K562 (cell line): ENCODE data around the gene PCNX4. TPM values are rescaled to one million over a fixed set of nuclear protein-coding genes. Genes with fewer than 3 reads are reported as not detected.

Experiments used
- ATAC-seq: fragments of 200-7000 bp; cut with Tn5 transposase; 3 replicates; pipeline ENCODE4 v1.9.1; 2020; ENCODE audit warnings: moderate library complexity
- BruUV-seq: library from RNA; stranded (reverse); fragments of 400-500 nt; replicated peaks from 2 replicates; lab custom pipeline; 2021; lab: Mats Ljungman, UMichigan
- CTCF ChIA-PET: fragments of 300-600 bp; formaldehyde crosslinking; extraction: SDS; loops from one replicate; lab custom pipeline; 2021; ENCODE audit warnings: low intra/inter-chr PET ratio; lab: Yijun Ruan, JAX
- POLR2A ChIA-PET: fragments of 300-600, 350-650 bp; sonication (Branson Sonifier 250); formaldehyde crosslinking; extraction: SDS; loops from one replicate; lab custom pipeline; 2021; ENCODE audit warnings: antibody characterized with exemption, inconsistent platforms; lab: Yijun Ruan, JAX
- DNase-seq, 4 experiments: peaks; one replicate each; pipeline versions ENCODE4 v3.0.0 to v3.0.0-alpha.2; 2011 to 2018; ENCODE audit warnings: low spot score in 3 of 4, mixed read lengths in 3 of 4; ENCODE audit errors: extremely low read depth in 1 of 4
- FAIRE-seq: peaks from 2 replicates; lab custom pipeline; 2011; peaks lifted over from hg19 to GRCh38; lab: Jason Lieb, UNC
- H2AFZ ChIP-seq: 2 replicates; pipeline ENCODE4 v1.6.0; 2011; ENCODE audit warnings: low read depth, low read length, control low read depth, inconsistent platforms
- H3K27ac ChIP-seq: fragments of 200-600 bp; 3 replicates; pipeline ENCODE4 v1.8.0; 2011; ENCODE audit warnings: low read depth, mild to moderate bottlenecking, control low read depth, inconsistent platforms, low read length, moderate library complexity, mixed read lengths; ENCODE audit errors: extremely low read depth
- H3K27me3 ChIP-seq, 2 experiments: fragments of 300-600 bp in 1 of 2; 2 replicates in 1 of 2; 3 replicates in 1 of 2; pipeline versions ENCODE4 v1.6.0 to v1.8.0; 2011; ENCODE audit warnings: inconsistent platforms in 2 of 2, low read length in 2 of 2, mild to moderate bottlenecking in 1 of 2, mixed read lengths in 1 of 2, moderate library complexity in 1 of 2; ENCODE audit not compliant: control insufficient read depth in 2 of 2, insufficient read depth in 2 of 2
- H3K36me3 ChIP-seq: fragments of 300-600 bp; 3 replicates; pipeline ENCODE4 v1.8.0; 2011; ENCODE audit warnings: mild to moderate bottlenecking, low read length, inconsistent platforms; ENCODE audit not compliant: control insufficient read depth, insufficient read depth
- H3K4me1 ChIP-seq, 2 experiments: fragments of 200-600 bp in 1 of 2; replicated peaks in 1 of 2; 2 replicates in 1 of 2; 3 replicates in 1 of 2; pipeline versions ENCODE4 v1.5.1 to v1.8.0; 2011; ENCODE audit warnings: inconsistent platforms in 2 of 2, low read length in 2 of 2, mild to moderate bottlenecking in 1 of 2, mixed read lengths in 1 of 2, moderate library complexity in 1 of 2; ENCODE audit not compliant: control insufficient read depth in 2 of 2, insufficient read depth in 2 of 2
- H3K4me2 ChIP-seq: 2 replicates; pipeline ENCODE4 v1.6.1; 2011; ENCODE audit warnings: low read length, control low read depth, inconsistent platforms, mixed read lengths; ENCODE audit not compliant: insufficient read depth
- H3K4me3 ChIP-seq: fragments of 200-600 bp; sonication (generic), shearing (Covaris generic); 2 replicates; pipeline ENCODE4 v1.5.1; 2016; ENCODE audit warnings: control low read depth, inconsistent platforms
- H3K79me2 ChIP-seq: fragments of 200-600 bp; 3 replicates; pipeline ENCODE4 v1.8.0; 2011; ENCODE audit warnings: low read length, inconsistent platforms; ENCODE audit not compliant: control insufficient read depth, insufficient read depth
- H3K9ac ChIP-seq, 2 experiments: 2 replicates each; pipeline versions ENCODE4 v1.6.0 to v1.6.1; 2011; ENCODE audit warnings: low read depth in 2 of 2, low read length in 2 of 2, control low read depth in 1 of 2, inconsistent platforms in 1 of 2, mild to moderate bottlenecking in 1 of 2, mixed read lengths in 1 of 2; ENCODE audit not compliant: insufficient read depth in 1 of 2
- H3K9me1 ChIP-seq: one replicate; pipeline ENCODE4 v1.6.0; 2011; ENCODE audit warnings: inconsistent platforms, mild to moderate bottlenecking, low read length, moderate library complexity; ENCODE audit not compliant: control insufficient read depth, insufficient read depth
- H3K9me3 ChIP-seq: replicated peaks from 2 replicates; pipeline ENCODE4 v1.5.1; 2011; ENCODE audit warnings: low read depth, low read length, inconsistent platforms; ENCODE audit not compliant: control insufficient read depth, insufficient read depth
- H4K20me1 ChIP-seq: replicated peaks from 2 replicates; pipeline ENCODE4 v1.6.1; 2011; ENCODE audit warnings: low read length, inconsistent platforms, mixed read lengths; ENCODE audit not compliant: control insufficient read depth, insufficient read depth
- BRCA1 ChIP-seq, 2 experiments: fragments of 450-650 bp in 1 of 2; sonication (generic) in 1 of 2; formaldehyde crosslinking in 1 of 2; IDR thresholded peaks; 2 replicates each; pipeline versions ENCODE4 v1.5.0 to v1.6.1; 2017 to 2020; ENCODE audit warnings: mild to moderate bottlenecking in 1 of 2, missing genetic modification reagents in 1 of 2
- BRD4 ChIP-seq: fragments of 200-600 bp; sonication (generic); IDR thresholded peaks from 2 replicates; pipeline ENCODE4 v1.6.1; 2017; ENCODE audit warnings: inconsistent platforms
- LEF1 ChIP-seq: fragments of 450-650 bp; IDR thresholded peaks from 2 replicates; pipeline ENCODE4 v1.6.1; 2016; ENCODE audit warnings: mild to moderate bottlenecking
- NFIX ChIP-seq: fragments of 250-450 bp; sonication (Bioruptor Pico); IDR thresholded peaks from 2 replicates; pipeline ENCODE4 v1.4.0; 2020; ENCODE audit warnings: low read depth, mild to moderate bottlenecking, moderate library complexity
- SRSF3 ChIP-seq: fragments of 200-400 bp; formaldehyde crosslinking; IDR thresholded peaks from 2 replicates; pipeline ENCODE4 v1.6.1; 2016; ENCODE audit warnings: mild to moderate bottlenecking, low read length, moderate library complexity; ENCODE audit not compliant: insufficient read depth
- ZNF41 ChIP-seq: fragments of 250-450 bp; sonication (Bioruptor Pico); conservative IDR thresholded peaks from 2 replicates; pipeline ENCODE4 v1.4.0; 2020; ENCODE audit warnings: mild to moderate bottlenecking
- WGBS: fragments of 100-300 bp; shearing (Covaris generic); methylation state at CpG from one replicate; pipeline ENCODE4 v1.1.6; 2016; ENCODE audit warnings: low coverage, mixed read lengths; ENCODE audit not compliant: insufficient coverage; ENCODE audit errors: missing lambda C conversion rate; 5-methylcytosine and 5-hydroxymethylcytosine counted together
- in situ Hi-C: fragments of 300-500 bp; cut with MboI; formaldehyde crosslinking; loops from 4 replicates; pipeline ENCODE4 v1.15.0; 2018; ENCODE audit warnings: inconsistent platforms, mixed read lengths
- intact Hi-C: fragments of 100-400 bp; cut with micrococcal nuclease; formaldehyde crosslinking; loops from 2 replicates; pipeline ENCODE4 v1.14.2; 2022
- polyA plus RNA-seq, 8 experiments: library from polyadenylated mRNA; depleted of rRNA in 4 of 8; stranded (reverse) in 5 of 8; unstranded in 3 of 8; fragments of >200 nt; fragmentation: Nextera tagmentation in 2 of 8; fragmentation: Illumina TruSeq in 1 of 8; extraction: Ambion mirVana in 2 of 8; extraction: Trizol in 1 of 8; gene quantifications; 2 replicates each; pipeline versions ENCODE4 v1.2.1 to v1.2.3, GENCODE V29; 2011 to 2014; ENCODE audit warnings: inconsistent platforms in 1 of 8, missing spikeins in 1 of 8
- total RNA-seq, 7 experiments: library from RNA; depleted of rRNA in 6 of 7; stranded (reverse); fragments of >200 nt in 6 of 7; fragmentation: Illumina TruSeq in 2 of 7; extraction: Trizol in 2 of 7; gene quantifications; 2 replicates each; pipeline versions ENCODE4 v1.2.1 to v1.2.3, GENCODE V29; 2011 to 2021; ENCODE audit warnings: low replicate concordance in 1 of 7
- TF ChIP-seq, protein P1 (sequence below), 2 experiments: fragments of 200-800 bp in 1 of 2; sonication (Bioruptor generic) in 1 of 2; sonication (generic) in 1 of 2; formaldehyde crosslinking in 1 of 2; IDR thresholded peaks in 1 of 2; conservative IDR thresholded peaks in 1 of 2; 2 replicates each; pipeline versions ENCODE4 v1.5.0 to v1.6.1; 2016 to 2020; ENCODE audit warnings: missing compliant biosample characterization in 1 of 2, missing genetic modification characterization in 1 of 2, missing genetic modification reagents in 1 of 2
- TF ChIP-seq, protein P2 (sequence below), 2 experiments: fragments of 450-650 bp; formaldehyde crosslinking in 1 of 2; IDR thresholded peaks; 2 replicates each; pipeline versions ENCODE4 v1.4.0 to v1.6.1; 2014 to 2020; ENCODE audit warnings: mild to moderate bottlenecking in 2 of 2, borderline replicate concordance in 1 of 2, low read depth in 1 of 2

PCNX4 gene
- total and polyA plus RNA-seq, 9 of the 15 experiments (the other 6 are each of a cell fraction or from before 2014, with no cell fraction given): 10.0 to 41.2 (median 22.4) TPM

GRCh38 chr14:60183741-60184140, 92.0 kb downstream of the PCNX4 start (continued):
- TF ChIP-seq, protein P1, sequence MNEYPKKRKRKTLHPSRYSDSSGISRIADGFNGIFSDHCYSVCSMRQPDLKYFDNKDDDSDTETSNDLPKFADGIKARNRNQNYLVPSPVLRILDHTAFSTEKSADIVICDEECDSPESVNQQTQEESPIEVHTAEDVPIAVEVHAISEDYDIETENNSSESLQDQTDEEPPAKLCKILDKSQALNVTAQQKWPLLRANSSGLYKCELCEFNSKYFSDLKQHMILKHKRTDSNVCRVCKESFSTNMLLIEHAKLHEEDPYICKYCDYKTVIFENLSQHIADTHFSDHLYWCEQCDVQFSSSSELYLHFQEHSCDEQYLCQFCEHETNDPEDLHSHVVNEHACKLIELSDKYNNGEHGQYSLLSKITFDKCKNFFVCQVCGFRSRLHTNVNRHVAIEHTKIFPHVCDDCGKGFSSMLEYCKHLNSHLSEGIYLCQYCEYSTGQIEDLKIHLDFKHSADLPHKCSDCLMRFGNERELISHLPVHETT (CRISPR knock-in tag; conservative IDR thresholded peaks at IDR 0.05 in 1 of 2, IDR thresholded peaks at IDR 0.05 in 1 of 2): no peak
- TF ChIP-seq BRCA1 (IDR thresholded peaks at IDR 0.05) (no peak), BRCA1 (CRISPR knock-in tag; IDR thresholded peaks at IDR 0.05) (no peak), BRD4 (no peak)

DNA sequence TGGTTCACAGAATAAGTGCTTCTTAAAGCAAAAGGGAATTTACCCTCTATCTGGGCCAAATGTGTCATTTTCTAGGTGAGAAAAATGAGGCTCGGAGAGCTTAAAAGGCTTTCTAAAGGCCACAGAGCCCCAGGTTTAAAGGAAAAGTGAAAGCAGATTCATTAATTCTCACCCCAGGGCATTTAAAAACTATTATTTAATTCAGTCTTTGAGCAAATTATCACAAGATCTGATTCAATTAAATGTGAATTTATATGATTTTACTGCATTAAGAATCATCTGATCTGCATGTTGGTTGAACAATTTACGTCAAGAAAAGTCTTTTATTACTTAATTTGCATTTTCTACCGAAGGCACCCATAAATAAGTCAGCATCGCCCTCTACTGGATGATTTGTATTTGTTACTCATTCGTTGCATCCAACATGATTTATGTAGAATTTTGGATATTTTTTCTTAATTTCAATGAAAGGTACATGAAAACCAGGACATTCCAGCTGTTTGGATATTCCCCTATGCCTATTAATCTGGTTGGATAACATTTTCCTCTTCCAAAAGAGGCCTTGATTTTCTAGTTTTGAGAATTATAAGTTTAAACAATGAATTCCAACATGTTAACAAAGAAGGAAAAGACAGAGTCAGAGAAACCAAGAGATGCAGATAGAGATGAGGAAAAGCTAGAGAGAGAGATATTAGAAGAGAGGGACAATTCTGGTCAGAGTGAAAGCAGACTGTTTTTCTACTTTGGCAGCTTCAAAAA, 92.6 kb downstream of the PCNX4 start:
- intact Hi-C loops: loop anchor here (1.0 to 10.0 kb wide), 3 partner anchors 120 to 680 kb away; no protein-coding TSS in a partner anchor
- H3K4me3 ChIP-seq: no peak overlapping the region
- H3K36me3 ChIP-seq: no peaks in the 10 kb centered on the region
- CTCF ChIA-PET: interaction anchor here (0.7 to 2.2 kb wide), 5 partner anchors 100 to 375 kb away, joined by 3 to 21 read pairs (median 4); no protein-coding TSS in a partner anchor
- BruUV-seq: no TSS peak
- DNase-seq (peak in 3 of 4 experiments; percentile 10 to 57 (median 11)), FAIRE-seq (peak; percentile 78), ATAC-seq (peak; percentile 53; the same call in 2 of the 3 replicates)
- H3K9ac ChIP-seq: no peak overlapping the region
- H3K79me2 ChIP-seq: no peaks in the 10 kb centered on the region
- H3K9me1 ChIP-seq: no peaks in the 10 kb centered on the region
- no peaks in the 10 kb centered on the region for H3K4me1 ChIP-seq
- peak overlapping the region; percentile 27; the same call in 1 of the 2 replicates for H2AFZ ChIP-seq
- H3K4me2 ChIP-seq: no peak overlapping the region
- peaks cover 0 to 3% of the 10 kb centered on the region in 2 experiments; a peak in 1 of 5 replicates for H3K27me3 ChIP-seq
- H3K27ac ChIP-seq: no peak overlapping the region
- POLR2A ChIA-PET: no interaction called here
- H4K20me1 ChIP-seq: no peaks in the 10 kb centered on the region
- in situ Hi-C loops: no loop called here
- WGBS: 0% methylated on average over 5 of the region's 5 CpGs
- no peaks in the 10 kb centered on the region for H3K9me3 ChIP-seq
- TF ChIP-seq SRSF3: no peak
- no peak for TF ChIP-seq LEF1
- no peak for TF ChIP-seq ZNF41
- TF ChIP-seq, protein P2, sequence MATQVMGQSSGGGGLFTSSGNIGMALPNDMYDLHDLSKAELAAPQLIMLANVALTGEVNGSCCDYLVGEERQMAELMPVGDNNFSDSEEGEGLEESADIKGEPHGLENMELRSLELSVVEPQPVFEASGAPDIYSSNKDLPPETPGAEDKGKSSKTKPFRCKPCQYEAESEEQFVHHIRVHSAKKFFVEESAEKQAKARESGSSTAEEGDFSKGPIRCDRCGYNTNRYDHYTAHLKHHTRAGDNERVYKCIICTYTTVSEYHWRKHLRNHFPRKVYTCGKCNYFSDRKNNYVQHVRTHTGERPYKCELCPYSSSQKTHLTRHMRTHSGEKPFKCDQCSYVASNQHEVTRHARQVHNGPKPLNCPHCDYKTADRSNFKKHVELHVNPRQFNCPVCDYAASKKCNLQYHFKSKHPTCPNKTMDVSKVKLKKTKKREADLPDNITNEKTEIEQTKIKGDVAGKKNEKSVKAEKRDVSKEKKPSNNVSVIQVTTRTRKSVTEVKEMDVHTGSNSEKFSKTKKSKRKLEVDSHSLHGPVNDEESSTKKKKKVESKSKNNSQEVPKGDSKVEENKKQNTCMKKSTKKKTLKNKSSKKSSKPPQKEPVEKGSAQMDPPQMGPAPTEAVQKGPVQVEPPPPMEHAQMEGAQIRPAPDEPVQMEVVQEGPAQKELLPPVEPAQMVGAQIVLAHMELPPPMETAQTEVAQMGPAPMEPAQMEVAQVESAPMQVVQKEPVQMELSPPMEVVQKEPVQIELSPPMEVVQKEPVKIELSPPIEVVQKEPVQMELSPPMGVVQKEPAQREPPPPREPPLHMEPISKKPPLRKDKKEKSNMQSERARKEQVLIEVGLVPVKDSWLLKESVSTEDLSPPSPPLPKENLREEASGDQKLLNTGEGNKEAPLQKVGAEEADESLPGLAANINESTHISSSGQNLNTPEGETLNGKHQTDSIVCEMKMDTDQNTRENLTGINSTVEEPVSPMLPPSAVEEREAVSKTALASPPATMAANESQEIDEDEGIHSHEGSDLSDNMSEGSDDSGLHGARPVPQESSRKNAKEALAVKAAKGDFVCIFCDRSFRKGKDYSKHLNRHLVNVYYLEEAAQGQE (IDR thresholded peaks at IDR 0.05; ENCODE audit: borderline replicate concordance): peak; percentile 63; the same call in 1 of the 2 replicates
- TF ChIP-seq, protein P2 (CRISPR knock-in tag; IDR thresholded peaks at IDR 0.05; ENCODE audit: low read depth): no peak
- TF ChIP-seq NFIX (CRISPR knock-in tag): no peak
